K562 (cell line): Measurements from ENCODE around the gene BSCL2. TPM values are rescaled to one million over a fixed set of nuclear protein-coding genes. Genes with fewer than 3 reads are reported as not detected.
A peak's percentile ranks its signal among the peaks of the same experiment; 100 is the strongest.

Source experiments
- ATF7 ChIP-seq: fragments of 450-650 bp; IDR thresholded peaks from 2 replicates; pipeline ENCODE4 v1.7.1; 2014; ENCODE audit warnings: mild to moderate bottlenecking, moderate library complexity
- CCAR2 ChIP-seq: fragments of 200-400 bp; formaldehyde crosslinking; IDR thresholded peaks from 2 replicates; pipeline ENCODE4 v1.6.1; 2017; ENCODE audit warnings: mild to moderate bottlenecking, low read depth, low read length
- DLX4 ChIP-seq: fragments of 250-450 bp; sonication (Bioruptor Pico); IDR thresholded peaks from 2 replicates; pipeline ENCODE4 v1.6.1; 2021; ENCODE audit warnings: mild to moderate bottlenecking
- ETV6 ChIP-seq, 3 experiments: fragments of 150-350 bp in 1 of 3; sonication (generic) in 1 of 3; formaldehyde crosslinking in 1 of 3; IDR thresholded peaks; 2 replicates each; pipeline versions ENCODE4 v1.6.1 to v1.8.0; 2014 to 2022; ENCODE audit warnings: borderline replicate concordance in 2 of 3, low read depth in 2 of 3, antibody characterized with exemption in 1 of 3, low read length in 1 of 3, mild to moderate bottlenecking in 1 of 3, missing genetic modification reagents in 1 of 3
- FOXK1 ChIP-seq: sonication (generic); formaldehyde crosslinking; IDR thresholded peaks from 2 replicates; pipeline ENCODE4 v1.8.0; 2022; ENCODE audit warnings: missing genetic modification reagents, mild to moderate bottlenecking, borderline replicate concordance
- GTF2A2 ChIP-seq: IDR thresholded peaks from 2 replicates; pipeline ENCODE4 v1.6.1; 2016; ENCODE audit warnings: mild to moderate bottlenecking, missing genetic modification characterization, missing compliant biosample characterization
- HNRNPUL1 ChIP-seq: fragments of 200-400 bp; formaldehyde crosslinking; IDR thresholded peaks from 2 replicates; pipeline ENCODE4 v1.6.1; 2017; ENCODE audit warnings: low read length
- IRF2 ChIP-seq: sonication (generic); formaldehyde crosslinking; IDR thresholded peaks from 2 replicates; pipeline ENCODE4 v1.8.1; 2022; ENCODE audit warnings: mild to moderate bottlenecking, missing genetic modification reagents
- KDM5B ChIP-seq: fragments of 200-600 bp; sonication (generic); IDR thresholded peaks from 2 replicates; pipeline ENCODE4 v1.6.1; 2012; ENCODE audit warnings: low read depth, mild to moderate bottlenecking, moderate library complexity, low read length, control low read depth, inconsistent platforms; ENCODE audit not compliant: insufficient replicate concordance
- LCOR ChIP-seq: sonication (generic); formaldehyde crosslinking; IDR thresholded peaks from 2 replicates; pipeline ENCODE4 v1.8.0; 2022; ENCODE audit warnings: mild to moderate bottlenecking, missing genetic modification reagents
- MBD2 ChIP-seq: sonication (generic); IDR thresholded peaks from 2 replicates; pipeline ENCODE4 v1.6.1; 2016; ENCODE audit warnings: low read depth, borderline replicate concordance
- PCBP1 ChIP-seq: fragments of 200-400 bp; formaldehyde crosslinking; IDR thresholded peaks from 2 replicates; pipeline ENCODE4 v1.6.1; 2018; ENCODE audit warnings: mild to moderate bottlenecking, low read depth, low read length; ENCODE audit not compliant: poor library complexity, severe bottlenecking
- POLR2A ChIP-seq: fragments of 450-650 bp; conservative IDR thresholded peaks from 2 replicates; pipeline ENCODE4 v1.6.1; 2016
- RBFOX2 ChIP-seq: fragments of 200-400 bp; formaldehyde crosslinking; IDR thresholded peaks from 2 replicates; pipeline ENCODE4 v1.6.1; 2017; ENCODE audit warnings: low read depth, mild to moderate bottlenecking, low read length, moderate library complexity
- RFX5 ChIP-seq: IDR thresholded peaks from 2 replicates; pipeline ENCODE4 v1.6.1; 2011; ENCODE audit warnings: low read depth, mild to moderate bottlenecking, improper control_type of control experiment, low read length
- SAFB2 ChIP-seq: fragments of 200-400 bp; formaldehyde crosslinking; IDR thresholded peaks from 2 replicates; pipeline ENCODE4 v1.6.1; 2018; ENCODE audit warnings: borderline replicate concordance, low read length, low read depth, moderate library complexity; ENCODE audit not compliant: severe bottlenecking
- TOE1 ChIP-seq, 2 experiments: fragments of 450-650 bp in 1 of 2; sonication (generic) in 1 of 2; formaldehyde crosslinking in 1 of 2; IDR thresholded peaks; 2 replicates each; pipeline versions ENCODE4 v1.7.1 to v1.8.0; 2016 to 2022; ENCODE audit warnings: borderline replicate concordance in 2 of 2, mild to moderate bottlenecking in 2 of 2, antibody characterized with exemption in 1 of 2, inconsistent platforms in 1 of 2, low read depth in 1 of 2, missing genetic modification reagents in 1 of 2, moderate library complexity in 1 of 2
- ZBED1 ChIP-seq: IDR thresholded peaks from 2 replicates; pipeline ENCODE4 v1.6.1; 2014
- ZC3H8 ChIP-seq: fragments of 450-650 bp; IDR thresholded peaks from 2 replicates; pipeline ENCODE4 v1.6.1; 2017
- ZFP36 ChIP-seq: fragments of 150-350 bp; IDR thresholded peaks from 2 replicates; pipeline ENCODE4 v1.6.1; 2018; ENCODE audit warnings: low read length, low read depth; ENCODE audit not compliant: partially characterized antibody
- ZKSCAN3 ChIP-seq: fragments of 250-450 bp; sonication (Bioruptor Pico); IDR thresholded peaks from 2 replicates; pipeline ENCODE4 v1.4.0; 2020
- ZNF212 ChIP-seq: fragments of 450-650 bp; formaldehyde crosslinking; IDR thresholded peaks from 2 replicates; pipeline ENCODE4 v1.4.0; 2020; ENCODE audit warnings: mild to moderate bottlenecking
- ZNF655 ChIP-seq: fragments of 250-450 bp; sonication (Bioruptor Pico); IDR thresholded peaks from 2 replicates; pipeline ENCODE4 v1.5.0; 2021
- polyA plus RNA-seq, 8 experiments: library from polyadenylated mRNA; depleted of rRNA in 4 of 8; stranded (reverse) in 5 of 8; unstranded in 3 of 8; fragments of >200 nt; fragmentation: Nextera tagmentation in 2 of 8; fragmentation: Illumina TruSeq in 1 of 8; extraction: Ambion mirVana in 2 of 8; extraction: Trizol in 1 of 8; gene quantifications; 2 replicates each; pipeline versions ENCODE4 v1.2.1 to v1.2.3, GENCODE V29; 2011 to 2014; ENCODE audit warnings: inconsistent platforms in 1 of 8, missing spikeins in 1 of 8
- total RNA-seq, 7 experiments: library from RNA; depleted of rRNA in 6 of 7; stranded (reverse); fragments of >200 nt in 6 of 7; fragmentation: Illumina TruSeq in 2 of 7; extraction: Trizol in 2 of 7; gene quantifications; 2 replicates each; pipeline versions ENCODE4 v1.2.1 to v1.2.3, GENCODE V29; 2011 to 2021; ENCODE audit warnings: low replicate concordance in 1 of 7
- TF ChIP-seq, protein P1 (sequence below): fragments of 450-650 bp; formaldehyde crosslinking; IDR thresholded peaks from 2 replicates; pipeline ENCODE4 v1.4.0; 2020; ENCODE audit warnings: mild to moderate bottlenecking

BSCL2 gene
- total and polyA plus RNA-seq, 9 of the 15 experiments (the other 6 are each of a cell fraction or from before 2014, with no cell fraction given), result 18.9 to 51.7 (median 35.2) TPM

- TF ChIP-seq ETV6 (IDR thresholded peaks at IDR 0.05; ENCODE audit: borderline replicate concordance in 1 of 2, low read depth in 2 of 2, low read length in 1 of 2) (no peak), ETV6 (CRISPR knock-in tag; IDR thresholded peaks at IDR 0.05; ENCODE audit: borderline replicate concordance) (no peak), ZNF212 (CRISPR knock-in tag) (no peak), HNRNPUL1 (peak; percentile 59; the same call in 1 of the 2 replicates), CCAR2 (no peak), POLR2A (peak; percentile 100), KDM5B (peak; percentile 99), ZNF655 (CRISPR knock-in tag) (0 out of 2 replicates have a peak, but pooled peaks have one; percentile 43), SAFB2 (no peak), PCBP1 (peak; percentile 91), ZKSCAN3 (CRISPR knock-in tag) (no peak), ZBED1 (peak; percentile 92), IRF2 (CRISPR knock-in tag) (no peak), DLX4 (CRISPR knock-in tag) (0 out of 2 replicates have a peak, but pooled peaks have one; percentile 30), MBD2 (peak; percentile 88), GTF2A2 (tag) (peak; percentile 95), LCOR (CRISPR knock-in tag) (peak; percentile 28; the same call in 1 of the 2 replicates), ATF7 (no peak; the same call in 1 of the 2 replicates), RBFOX2 (peak; percentile 100), ZFP36 (peak; percentile 57), RFX5 (peak; percentile 46; the same call in 1 of the 2 replicates), TOE1 (IDR thresholded peaks at IDR 0.05; ENCODE audit: borderline replicate concordance) (0 out of 2 replicates have a peak, but pooled peaks have one; percentile 40), TOE1 (CRISPR knock-in tag; IDR thresholded peaks at IDR 0.05; ENCODE audit: borderline replicate concordance, low read depth) (0 out of 2 replicates have a peak, but pooled peaks have one; percentile 17), ZC3H8 (no peak), FOXK1 (CRISPR knock-in tag) (0 out of 2 replicates have a peak, but pooled peaks have one; percentile 39)
- TF ChIP-seq, protein P1, sequence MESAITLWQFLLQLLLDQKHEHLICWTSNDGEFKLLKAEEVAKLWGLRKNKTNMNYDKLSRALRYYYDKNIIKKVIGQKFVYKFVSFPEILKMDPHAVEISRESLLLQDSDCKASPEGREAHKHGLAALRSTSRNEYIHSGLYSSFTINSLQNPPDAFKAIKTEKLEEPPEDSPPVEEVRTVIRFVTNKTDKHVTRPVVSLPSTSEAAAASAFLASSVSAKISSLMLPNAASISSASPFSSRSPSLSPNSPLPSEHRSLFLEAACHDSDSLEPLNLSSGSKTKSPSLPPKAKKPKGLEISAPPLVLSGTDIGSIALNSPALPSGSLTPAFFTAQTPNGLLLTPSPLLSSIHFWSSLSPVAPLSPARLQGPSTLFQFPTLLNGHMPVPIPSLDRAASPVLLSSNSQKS (CRISPR knock-in tag), result no peak
Observed at GRCh38 chr11:62665075-62665598, 42.1 kb downstream of the BSCL2 start, which contains the start of the genes C11orf98 and CSKMT (continued).
